ENCODE results near the gene KIF26A.

KIF26A gene

DNA sequence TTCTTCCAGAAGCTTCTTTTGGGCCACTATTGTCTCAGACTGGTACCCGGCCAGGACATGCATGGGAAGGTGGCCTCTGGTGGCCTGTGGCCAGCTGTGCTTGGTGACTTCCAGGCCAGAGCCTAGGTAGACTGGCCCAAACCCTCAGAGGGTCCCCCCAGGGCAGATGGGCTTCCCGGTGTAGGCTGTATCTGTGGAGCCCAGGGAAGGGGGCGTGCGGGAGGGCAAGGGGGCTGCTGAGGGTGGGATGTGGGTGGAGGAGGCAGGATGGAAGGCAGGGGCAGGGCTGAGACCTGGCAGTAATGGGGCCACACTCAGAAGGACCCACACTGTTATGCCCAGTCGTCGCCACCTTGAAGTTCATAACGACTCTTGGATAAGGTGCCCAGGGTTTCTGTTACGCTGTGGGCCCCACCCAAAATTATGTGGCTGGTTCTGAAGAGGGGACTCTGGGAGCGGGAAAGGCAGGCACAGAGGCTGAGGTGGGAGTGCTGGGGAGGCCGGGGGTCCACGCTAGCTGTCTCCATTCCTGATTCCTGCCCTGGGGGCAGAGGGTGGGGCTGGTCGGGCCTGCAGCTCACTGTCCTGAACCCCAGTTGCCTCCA, 52.1 kb downstream of the KIF26A start:
- no peak for DNase-seq (ENCODE audit: low read depth in 2 of 3, low spot score in 1 of 3)

DNA sequence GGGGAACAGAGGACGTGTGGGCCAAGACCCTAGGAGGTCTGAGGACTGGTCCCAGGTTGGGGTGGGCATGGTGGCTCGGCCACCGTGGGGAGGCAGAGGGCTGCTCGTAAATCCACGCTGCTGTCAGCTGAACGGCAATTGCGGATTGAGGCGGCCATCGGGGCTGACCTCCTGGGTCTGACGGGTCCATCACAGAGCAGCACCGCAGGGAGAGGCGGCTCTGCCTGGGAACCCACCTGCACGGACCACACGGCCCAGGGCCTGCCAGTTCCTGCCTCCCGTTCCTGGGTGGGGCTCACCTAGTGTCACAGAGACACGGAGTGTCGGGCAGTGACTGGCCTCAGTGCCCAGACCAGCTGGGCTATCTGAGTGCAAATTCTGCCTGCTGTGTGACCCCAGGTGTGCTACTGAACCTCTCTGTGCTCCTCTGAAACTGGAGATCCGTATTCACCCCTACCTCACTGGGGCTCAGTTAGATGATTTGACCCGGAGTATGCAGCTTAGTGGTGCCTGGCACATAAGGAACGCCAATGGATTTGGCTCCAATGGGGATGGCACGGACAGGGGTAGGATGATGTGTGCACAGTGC, 53.1 kb downstream of the KIF26A start:
- no peak for DNase-seq (ENCODE audit: low read depth in 2 of 3, low spot score in 1 of 3)

- DNase-seq (ENCODE audit: low read depth in 2 of 3, low spot score in 1 of 3) = no peak
These were observed 53.9 kb downstream of the KIF26A start for GRCh38 chr14:104192146-104192882.

DNA sequence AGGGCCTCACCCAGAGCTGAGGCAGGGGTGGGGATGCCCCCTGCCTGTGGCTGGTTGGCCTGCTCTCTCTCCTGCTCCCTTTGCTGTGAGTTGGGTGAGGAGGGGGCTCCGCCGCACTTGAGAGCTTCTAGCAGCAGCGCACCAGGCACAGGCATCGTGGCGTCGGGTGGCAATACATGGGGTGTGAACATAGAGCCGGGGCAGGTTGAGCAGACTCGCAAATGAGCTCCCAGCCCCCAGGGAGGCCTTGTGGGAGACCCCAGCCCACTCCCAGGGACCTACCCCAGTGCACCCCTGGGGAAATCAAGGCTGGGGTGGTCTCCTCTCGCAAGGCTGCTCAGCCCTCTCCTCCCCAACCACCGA, 54.5 kb downstream of the KIF26A start:
- no peak for DNase-seq (ENCODE audit: low read depth in 2 of 3, low spot score in 1 of 3)

DNA sequence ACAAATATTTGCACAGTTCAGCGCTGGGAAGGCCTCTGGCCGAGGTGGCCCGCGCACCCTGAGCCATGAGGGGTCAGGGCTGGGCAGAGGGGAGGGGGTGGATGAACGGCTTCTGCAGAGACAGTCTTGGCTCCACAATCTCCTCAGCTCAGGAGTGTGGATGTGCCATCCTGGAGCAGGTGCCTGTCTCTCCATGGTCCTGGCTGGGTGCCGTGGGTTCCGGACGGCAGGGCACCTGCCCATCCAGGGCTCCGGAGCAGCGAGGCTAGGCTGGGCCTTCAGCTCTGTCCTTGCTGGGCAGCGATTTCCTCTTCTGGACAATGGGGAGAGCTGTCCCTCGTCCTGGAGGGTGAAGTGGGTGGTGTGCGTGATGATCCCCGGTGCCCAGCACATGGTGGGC, 55.6 kb downstream of the KIF26A start:
- no peak for DNase-seq (ENCODE audit: low read depth in 2 of 3, low spot score in 1 of 3)

- DNase-seq (ENCODE audit: low read depth in 2 of 3, low spot score in 1 of 3) = no peak
These were observed 56.3 kb downstream of the KIF26A start for GRCh38 chr14:104194716-104195115.

GRCh38 chr14:104195361-104195760, 57.0 kb downstream of the KIF26A start:
- no peak for DNase-seq (ENCODE audit: low read depth in 2 of 3, low spot score in 1 of 3)

DNA sequence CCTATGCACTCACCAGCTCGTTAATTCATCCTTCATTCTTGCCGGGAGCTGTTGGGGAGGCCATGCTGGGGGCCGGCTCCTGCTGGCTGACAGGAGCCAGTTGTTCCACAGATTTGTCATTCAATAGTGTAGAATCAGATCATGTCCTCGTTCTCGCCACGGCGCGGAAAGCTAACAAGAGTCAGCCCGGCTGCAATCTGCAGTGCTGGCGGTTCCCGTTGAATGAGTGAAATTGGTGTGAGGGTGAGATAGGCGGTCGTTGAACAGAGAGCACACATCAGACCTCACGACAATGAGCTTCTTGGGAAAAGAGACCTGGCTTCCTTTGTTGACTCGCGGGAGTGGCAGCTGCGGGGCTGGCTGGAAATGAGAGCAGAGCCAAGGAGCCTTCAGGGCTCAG, 57.5 kb downstream of the KIF26A start:
- no peak for DNase-seq (ENCODE audit: low read depth in 2 of 3, low spot score in 1 of 3)

DNA sequence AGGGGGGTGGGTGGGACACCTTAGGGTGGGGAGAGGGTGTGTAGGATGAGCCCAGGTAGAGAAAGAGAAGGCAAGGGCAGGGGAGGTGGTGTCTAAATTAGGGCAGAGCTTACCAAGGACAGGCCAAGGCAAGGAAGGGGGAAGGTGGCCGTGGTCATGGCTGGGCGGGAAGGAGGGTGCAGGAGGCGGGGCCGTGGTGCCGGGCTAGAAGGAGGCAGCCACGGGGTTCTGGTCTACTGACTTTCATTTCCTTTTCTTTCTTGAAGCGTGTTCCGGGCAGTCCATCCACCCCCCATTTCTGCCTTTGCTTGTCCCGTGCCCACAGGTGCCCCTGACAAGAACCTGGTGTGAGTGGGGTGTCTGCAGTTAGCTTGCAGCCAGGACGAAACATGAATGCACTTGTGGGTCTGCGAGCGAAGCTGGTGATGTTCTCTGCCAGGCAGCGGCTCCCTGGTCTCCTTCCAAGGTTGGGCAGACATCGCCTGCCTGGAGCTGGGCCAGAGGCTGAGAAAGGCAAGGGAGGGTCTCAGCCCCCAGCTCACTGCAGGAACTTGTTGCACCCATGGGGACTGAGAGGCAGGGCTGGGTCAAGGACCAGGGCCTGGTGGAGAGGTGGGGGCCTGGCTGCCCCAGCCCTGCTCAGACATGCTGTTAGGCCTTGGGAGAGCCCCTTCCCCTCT, 58.2 kb downstream of the KIF26A start:
- no peak for DNase-seq (ENCODE audit: low read depth in 2 of 3, low spot score in 1 of 3)

DNA sequence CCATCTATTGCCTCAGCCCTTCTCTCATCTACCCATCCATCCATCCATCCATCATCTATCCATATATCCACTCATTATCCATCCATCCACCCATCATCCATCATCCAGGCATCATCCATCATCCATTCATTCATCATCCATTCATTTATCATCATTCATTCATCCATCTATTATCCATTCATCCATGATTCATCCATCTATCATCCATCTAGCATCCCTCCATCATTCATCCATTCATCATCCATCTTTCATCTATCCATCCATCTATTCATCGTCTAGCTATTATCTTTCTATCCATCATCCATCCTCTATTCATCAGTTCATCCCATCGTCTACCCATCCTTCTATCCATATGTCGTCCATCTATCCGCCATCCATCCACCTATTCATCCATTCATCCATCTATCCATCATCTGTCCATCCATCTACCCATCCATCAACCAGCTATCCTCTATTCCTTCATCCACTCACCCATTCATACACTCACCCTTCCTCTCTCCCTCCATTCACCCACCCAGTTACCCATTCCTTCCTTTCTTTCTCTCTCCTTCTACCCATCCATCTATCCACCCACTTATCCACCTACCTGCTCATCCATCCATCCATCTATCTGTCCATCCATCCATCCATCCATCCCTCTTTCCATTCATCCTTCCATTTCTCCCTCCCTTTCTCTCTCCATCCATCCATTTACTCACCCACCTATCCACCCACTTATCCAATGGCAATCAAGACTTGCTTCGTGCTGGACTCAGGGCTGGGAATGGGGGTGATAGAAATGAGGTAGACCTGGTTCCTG, 59.3 kb downstream of the KIF26A start:
- DNase-seq (ENCODE audit: low read depth in 2 of 3, low spot score in 1 of 3) = no peak

DNA sequence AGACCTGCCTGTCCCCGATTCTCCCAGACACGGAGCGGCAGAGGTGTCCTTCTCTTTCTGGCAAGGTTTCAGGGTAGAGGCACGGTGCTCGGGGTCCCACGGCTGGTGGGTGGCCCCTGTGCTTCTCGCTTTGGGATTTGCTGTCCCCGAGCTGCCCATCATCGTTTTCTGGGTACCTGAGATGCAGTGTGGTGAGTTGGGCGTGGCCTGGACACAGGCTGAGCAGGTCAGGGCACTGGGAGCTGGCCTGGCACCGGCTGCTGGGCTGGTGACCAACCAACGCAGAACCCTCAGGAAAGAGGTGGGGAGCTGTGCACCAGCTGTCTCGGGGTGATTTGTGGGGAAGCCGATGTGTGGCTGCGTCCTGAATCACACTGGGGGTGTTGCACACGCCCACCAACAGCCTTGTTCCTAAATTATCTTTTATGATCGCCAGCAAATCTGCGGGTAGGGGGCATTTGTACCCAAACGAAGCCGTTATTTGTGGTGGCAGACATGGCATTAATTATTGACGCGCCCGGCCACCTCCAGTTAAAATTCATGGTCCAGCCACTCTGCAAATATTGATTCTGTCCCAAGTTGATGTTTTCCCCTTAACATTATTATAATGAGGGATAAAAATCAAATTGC, 61.0 kb downstream of the KIF26A start:
- DNase-seq (ENCODE audit: low read depth in 2 of 3, low spot score in 1 of 3) = no peak

DNA sequence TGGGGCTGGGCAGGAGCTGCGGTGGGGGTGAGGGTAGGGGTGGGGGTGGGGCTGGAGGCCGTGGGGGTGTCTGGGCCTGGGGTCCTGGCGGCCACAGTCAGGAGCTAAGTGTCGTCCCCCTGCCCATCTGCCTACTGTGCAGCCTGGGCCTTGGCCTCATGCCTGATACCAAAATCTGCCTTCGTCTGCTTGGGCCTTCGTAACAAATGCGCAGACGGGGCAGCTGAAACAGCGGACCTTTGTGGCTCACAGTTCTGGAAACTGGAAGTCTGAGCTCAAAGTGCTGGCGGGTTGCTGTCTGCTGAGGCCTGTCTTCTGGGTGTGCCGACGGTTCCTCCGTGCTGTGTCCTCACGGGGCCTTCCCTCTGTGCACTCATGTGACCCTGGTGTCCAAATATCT, 61.7 kb downstream of the KIF26A start:
- DNase-seq (ENCODE audit: low read depth in 2 of 3, low spot score in 1 of 3) = no peak

DNA sequence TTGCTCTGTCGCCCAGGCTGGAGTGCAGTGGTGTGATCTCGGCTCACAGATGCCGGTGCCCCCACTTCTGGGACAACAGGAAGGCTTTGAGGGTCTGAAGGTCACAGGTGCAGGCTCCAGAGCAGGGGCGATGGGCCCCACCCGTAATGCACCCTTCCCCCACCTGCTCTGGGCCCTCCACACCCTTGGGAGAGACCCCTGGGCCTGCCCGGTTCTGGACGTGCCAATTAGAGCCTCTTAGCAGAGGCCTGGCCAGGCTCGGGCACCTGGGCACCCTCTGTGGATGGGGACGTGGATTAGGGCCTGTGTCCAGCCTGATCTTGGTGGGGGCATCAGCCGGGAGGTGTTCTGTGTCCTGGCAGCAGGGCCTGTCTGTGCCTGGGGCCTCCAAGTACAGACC, 62.2 kb downstream of the KIF26A start:
- no peak for DNase-seq (ENCODE audit: low read depth in 2 of 3, low spot score in 1 of 3)

- no peak for DNase-seq (ENCODE audit: low read depth in 2 of 3, low spot score in 1 of 3)
These were observed 62.7 kb downstream of the KIF26A start for GRCh38 chr14:104201063-104201462.

DNA sequence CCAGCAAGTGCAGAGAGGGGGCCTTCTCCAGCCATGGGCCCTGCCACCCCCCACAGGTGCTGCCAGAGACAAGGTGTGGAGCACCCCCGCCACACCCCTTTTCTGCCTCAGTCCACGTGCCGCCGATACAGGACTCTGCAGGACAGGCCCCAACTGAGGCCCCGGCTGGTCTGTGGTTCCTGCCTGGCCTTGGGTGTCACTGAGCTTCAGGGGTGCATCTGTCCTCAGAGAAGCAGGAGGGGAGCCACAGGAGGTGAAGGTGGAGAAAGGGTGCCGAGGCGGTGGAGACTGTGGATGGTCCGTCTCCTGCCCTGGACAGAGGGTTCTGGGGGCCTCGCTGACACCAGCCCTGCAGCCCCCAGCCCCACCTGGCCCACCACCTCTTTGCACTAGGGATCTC, 63.1 kb downstream of the KIF26A start:
- DNase-seq (ENCODE audit: low read depth in 2 of 3, low spot score in 1 of 3) = no peak

GRCh38 chr14:104202259-104203070, 64.1 kb downstream of the KIF26A start:
- DNase-seq (ENCODE audit: low read depth in 2 of 3, low spot score in 1 of 3) = no peak

DNA sequence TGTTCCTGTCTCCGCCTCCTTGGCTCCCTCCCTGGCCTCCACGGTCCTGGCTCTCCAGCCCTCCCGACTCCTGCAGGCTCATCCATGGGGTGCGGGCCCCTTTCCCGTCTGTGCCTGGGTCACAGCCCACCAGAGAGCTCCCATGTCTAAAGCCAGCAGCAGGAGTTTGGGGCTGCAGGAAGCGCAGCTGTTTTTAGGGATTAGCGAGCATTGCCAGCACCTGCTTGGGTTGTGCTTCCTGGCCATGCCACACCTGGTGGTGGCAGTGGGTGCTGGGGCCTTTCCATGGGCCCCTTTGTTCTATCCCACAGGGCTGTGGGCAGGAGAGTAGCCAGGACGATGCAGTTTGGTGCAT, 64.7 kb downstream of the KIF26A start:
- no peak for DNase-seq (ENCODE audit: low read depth in 2 of 3, low spot score in 1 of 3)

- DNase-seq (ENCODE audit: low read depth in 2 of 3, low spot score in 1 of 3) = no peak
These were observed 66.3 kb downstream of the KIF26A start for GRCh38 chr14:104204660-104205149.

- DNase-seq (ENCODE audit: low read depth in 2 of 3, low spot score in 1 of 3) = no peak
These were observed 67.4 kb downstream of the KIF26A start for GRCh38 chr14:104205781-104206180.

DNA sequence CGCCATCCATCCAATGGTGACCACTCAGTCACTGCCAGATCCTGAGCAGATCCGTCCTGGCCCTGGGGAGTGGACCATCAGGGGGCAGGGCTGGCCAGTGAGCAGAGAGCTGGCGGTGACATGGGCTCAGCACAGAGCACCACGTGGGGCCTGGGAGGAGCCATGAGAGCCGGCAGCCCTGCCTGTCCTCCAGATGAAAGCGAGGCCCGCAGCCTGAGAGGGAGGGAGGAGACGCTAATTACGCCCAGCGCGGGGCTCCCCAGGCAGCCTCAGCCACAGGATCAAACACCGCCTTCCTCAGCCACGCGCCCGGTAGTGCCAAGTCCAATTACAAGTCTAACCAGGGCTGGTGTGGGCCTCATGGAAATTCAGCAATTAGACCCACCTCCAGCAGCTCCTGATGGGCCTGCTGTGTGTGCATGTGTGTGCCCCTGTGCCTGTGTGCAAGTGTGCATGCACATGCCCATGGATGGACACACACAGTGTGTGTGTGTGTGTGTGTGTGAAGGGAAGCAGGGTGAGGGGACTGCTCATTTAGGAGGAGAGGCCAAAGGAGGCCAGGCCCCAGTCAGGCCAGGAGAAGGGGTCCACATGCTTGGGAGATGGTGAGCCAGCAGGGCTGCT, 68.0 kb downstream of the KIF26A start:
- DNase-seq (ENCODE audit: low read depth in 2 of 3, low spot score in 1 of 3) = no peak

Measured in stimulated activated CD4-positive, alpha-beta T cell treated with anti-CD3 and anti-CD28 coated beads, Interleukin-12 subunit alpha, Interleukin-12 subunit beta, amount 100 ng/mL, for 48 hours (primary cell).